ENCODE measurements around the gene SLC25A25. TPM values are rescaled to one million over a fixed set of nuclear protein-coding genes. Genes with fewer than 3 reads are reported as not detected.

Gene SLC25A25
- total RNA-seq, 1 experiment from 2014 or later: 10.7 TPM

DNA sequence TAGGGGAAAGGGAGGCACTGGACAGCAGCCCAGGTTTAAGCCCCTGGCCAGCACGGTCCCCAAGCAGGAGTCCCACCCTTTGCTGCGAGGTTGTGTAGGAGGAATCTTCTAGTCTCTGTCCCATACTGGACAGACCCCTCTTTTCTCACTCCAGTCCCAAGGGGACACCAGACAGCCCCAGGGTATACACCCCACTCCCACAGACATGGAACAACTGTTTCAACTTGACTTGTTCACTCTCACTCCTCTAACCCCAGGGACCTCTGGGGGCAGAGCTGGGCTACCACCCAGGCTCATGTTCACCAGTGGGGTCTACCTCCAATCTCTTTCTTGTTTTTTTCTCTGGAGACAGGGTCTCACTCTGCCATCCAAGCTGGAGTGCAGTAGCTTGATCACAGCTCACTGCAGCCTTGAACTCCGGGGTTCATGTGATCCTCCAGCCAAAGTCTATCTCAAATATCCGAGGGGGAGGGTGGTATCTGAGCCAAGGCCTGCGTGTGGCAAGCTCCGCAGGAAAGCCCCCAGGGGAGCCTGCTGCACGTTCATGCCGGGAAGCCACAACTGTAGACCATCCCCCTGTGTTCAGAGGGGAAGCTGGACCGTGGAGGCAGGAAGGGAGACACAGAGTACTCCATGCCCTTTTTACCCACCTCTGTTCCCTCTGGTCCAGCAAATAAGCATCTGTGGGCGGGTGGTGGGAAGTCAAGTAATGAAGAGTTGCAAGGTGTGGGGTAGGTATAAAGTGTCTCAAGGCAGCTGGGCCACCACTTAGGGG is 57.7 kb downstream of the SLC25A25 start:
- ChIA-PET POLR2A (interaction anchor here (0.6 kb wide), 1 partner anchor 11 kb away, joined by 16 read pairs; no protein-coding TSS in a partner anchor), CTCF (no interaction called here)
- in situ Hi-C loops (cut with HindIII; ENCODE audit: low pct_unique_long_range_greater_than_20kb, low sequenced_read_pairs) (no loop called here), intact Hi-C loops (cut with micrococcal nuclease; ENCODE audit: unreplicated experiment) (no loop called here)
- no peaks in the 10 kb centered on the region for H3K27me3 ChIP-seq (ENCODE audit: control insufficient read depth, insufficient read depth, low read length)
- no peaks in the 10 kb centered on the region for H3K9me3 ChIP-seq (ENCODE audit: control insufficient read depth, insufficient read depth, low read depth, low read length)
- no TSS peak for BruUV-seq (replicated peaks)
- ATAC-seq: no peak
- H3K4me3 ChIP-seq (ENCODE audit: low read depth in 2 of 2, low read length in 2 of 2): peak overlapping the region; percentile 80 to 83
- TF ChIP-seq, protein P1, sequence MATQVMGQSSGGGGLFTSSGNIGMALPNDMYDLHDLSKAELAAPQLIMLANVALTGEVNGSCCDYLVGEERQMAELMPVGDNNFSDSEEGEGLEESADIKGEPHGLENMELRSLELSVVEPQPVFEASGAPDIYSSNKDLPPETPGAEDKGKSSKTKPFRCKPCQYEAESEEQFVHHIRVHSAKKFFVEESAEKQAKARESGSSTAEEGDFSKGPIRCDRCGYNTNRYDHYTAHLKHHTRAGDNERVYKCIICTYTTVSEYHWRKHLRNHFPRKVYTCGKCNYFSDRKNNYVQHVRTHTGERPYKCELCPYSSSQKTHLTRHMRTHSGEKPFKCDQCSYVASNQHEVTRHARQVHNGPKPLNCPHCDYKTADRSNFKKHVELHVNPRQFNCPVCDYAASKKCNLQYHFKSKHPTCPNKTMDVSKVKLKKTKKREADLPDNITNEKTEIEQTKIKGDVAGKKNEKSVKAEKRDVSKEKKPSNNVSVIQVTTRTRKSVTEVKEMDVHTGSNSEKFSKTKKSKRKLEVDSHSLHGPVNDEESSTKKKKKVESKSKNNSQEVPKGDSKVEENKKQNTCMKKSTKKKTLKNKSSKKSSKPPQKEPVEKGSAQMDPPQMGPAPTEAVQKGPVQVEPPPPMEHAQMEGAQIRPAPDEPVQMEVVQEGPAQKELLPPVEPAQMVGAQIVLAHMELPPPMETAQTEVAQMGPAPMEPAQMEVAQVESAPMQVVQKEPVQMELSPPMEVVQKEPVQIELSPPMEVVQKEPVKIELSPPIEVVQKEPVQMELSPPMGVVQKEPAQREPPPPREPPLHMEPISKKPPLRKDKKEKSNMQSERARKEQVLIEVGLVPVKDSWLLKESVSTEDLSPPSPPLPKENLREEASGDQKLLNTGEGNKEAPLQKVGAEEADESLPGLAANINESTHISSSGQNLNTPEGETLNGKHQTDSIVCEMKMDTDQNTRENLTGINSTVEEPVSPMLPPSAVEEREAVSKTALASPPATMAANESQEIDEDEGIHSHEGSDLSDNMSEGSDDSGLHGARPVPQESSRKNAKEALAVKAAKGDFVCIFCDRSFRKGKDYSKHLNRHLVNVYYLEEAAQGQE (IDR thresholded peaks at IDR 0.05; ENCODE audit: insufficient read depth in 1 of 2, low read depth in 2 of 2, low read length in 1 of 2): no peak
- H3K27ac ChIP-seq (ENCODE audit: low read length): no peak overlapping the region
- H3K36me3 ChIP-seq (ENCODE audit: control insufficient read depth, insufficient read depth, low read length): peaks cover 2% of the 10 kb centered on the region; the same call in 1 of the 2 replicates
- no peak for DNase-seq (ENCODE audit: low read depth, low spot score)
- 0 out of 2 replicates have a peak, but pooled peaks cover 3% of the 10 kb centered on the region for H3K4me1 ChIP-seq (ENCODE audit: control insufficient read depth, insufficient read depth, low read length)

DNA sequence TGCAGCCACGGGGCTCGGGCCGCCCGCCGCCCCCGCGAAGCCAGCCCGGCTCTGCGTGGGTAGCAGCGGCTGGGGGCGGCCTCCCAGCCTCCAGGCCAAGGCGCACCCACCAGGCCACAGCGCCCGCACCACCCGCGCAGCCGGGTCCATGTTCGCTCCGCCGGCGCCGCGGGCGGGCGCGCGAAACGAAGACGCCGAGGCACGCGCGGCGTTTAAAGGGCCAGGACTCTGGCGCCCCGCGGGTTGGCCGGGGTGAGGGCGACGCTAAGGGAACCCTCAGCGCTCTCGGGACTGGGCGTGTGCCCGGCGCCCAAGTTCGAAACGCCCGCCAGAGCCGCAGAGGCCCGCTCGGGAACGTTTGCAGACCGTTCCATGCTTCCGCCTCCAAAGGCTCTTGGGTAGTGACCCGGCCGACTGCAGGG is 59.5 kb downstream of the SLC25A25 start, which contains the start of gene PTGES2:
Gene PTGES2, minus strand, starts transcription at position 162 of the 422 bp plus-strand sequence. Its CDS starts 12 bp downstream, at position 150.
- in situ Hi-C loops (cut with HindIII; ENCODE audit: low pct_unique_long_range_greater_than_20kb, low sequenced_read_pairs) (no loop called here), intact Hi-C loops (cut with micrococcal nuclease; ENCODE audit: unreplicated experiment) (no loop called here)
- ChIA-PET CTCF (no interaction called here), POLR2A (no interaction called here)
- peak; percentile 81 for ATAC-seq
- Histone ChIP-seq H3K36me3 (ENCODE audit: control insufficient read depth, insufficient read depth, low read length) (peaks cover 2% of the 10 kb centered on the region; the same call in 1 of the 2 replicates), H3K27me3 (ENCODE audit: control insufficient read depth, insufficient read depth, low read length) (no peaks in the 10 kb centered on the region), H3K4me1 (ENCODE audit: control insufficient read depth, insufficient read depth, low read length) (0 out of 2 replicates have a peak, but pooled peaks cover 3% of the 10 kb centered on the region), H3K9me3 (ENCODE audit: control insufficient read depth, insufficient read depth, low read depth, low read length) (no peaks in the 10 kb centered on the region), H3K27ac (ENCODE audit: low read length) (peak within 1 kb of the TSS; percentile 85), H3K4me3 (ENCODE audit: low read depth in 2 of 2, low read length in 2 of 2) (peak within 1 kb of the TSS; percentile 80 to 83)
- TF ChIP-seq SIN3A (IDR thresholded peaks at IDR 0.05; ENCODE audit: borderline replicate concordance, insufficient read depth, low read depth, low read length): no peak
- no peak for TF ChIP-seq POLR2AphosphoS5 (IDR thresholded peaks at IDR 0.05; ENCODE audit: low read depth, low read length)
- TF ChIP-seq, protein P1 (IDR thresholded peaks at IDR 0.05; ENCODE audit: insufficient read depth in 1 of 2, low read depth in 2 of 2, low read length in 1 of 2): no peak
- TF ChIP-seq TCF7L2 (IDR thresholded peaks at IDR 0.05; ENCODE audit: low read depth, low read length): no peak
- TF ChIP-seq, protein P2, sequence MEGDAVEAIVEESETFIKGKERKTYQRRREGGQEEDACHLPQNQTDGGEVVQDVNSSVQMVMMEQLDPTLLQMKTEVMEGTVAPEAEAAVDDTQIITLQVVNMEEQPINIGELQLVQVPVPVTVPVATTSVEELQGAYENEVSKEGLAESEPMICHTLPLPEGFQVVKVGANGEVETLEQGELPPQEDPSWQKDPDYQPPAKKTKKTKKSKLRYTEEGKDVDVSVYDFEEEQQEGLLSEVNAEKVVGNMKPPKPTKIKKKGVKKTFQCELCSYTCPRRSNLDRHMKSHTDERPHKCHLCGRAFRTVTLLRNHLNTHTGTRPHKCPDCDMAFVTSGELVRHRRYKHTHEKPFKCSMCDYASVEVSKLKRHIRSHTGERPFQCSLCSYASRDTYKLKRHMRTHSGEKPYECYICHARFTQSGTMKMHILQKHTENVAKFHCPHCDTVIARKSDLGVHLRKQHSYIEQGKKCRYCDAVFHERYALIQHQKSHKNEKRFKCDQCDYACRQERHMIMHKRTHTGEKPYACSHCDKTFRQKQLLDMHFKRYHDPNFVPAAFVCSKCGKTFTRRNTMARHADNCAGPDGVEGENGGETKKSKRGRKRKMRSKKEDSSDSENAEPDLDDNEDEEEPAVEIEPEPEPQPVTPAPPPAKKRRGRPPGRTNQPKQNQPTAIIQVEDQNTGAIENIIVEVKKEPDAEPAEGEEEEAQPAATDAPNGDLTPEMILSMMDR (IDR thresholded peaks at IDR 0.05): no peak
- no peak for DNase-seq (ENCODE audit: low read depth, low spot score)
- no TSS peak for BruUV-seq (replicated peaks)
